GM12878 (cell line): ENCODE results near the gene TMEM163. TPM values are rescaled to one million over a fixed set of nuclear protein-coding genes. Genes with fewer than 3 reads are reported as not detected.

Experiments used
- E2F4 ChIP-seq: IDR thresholded peaks from 2 replicates; pipeline ENCODE4 v1.6.1; 2012; ENCODE audit warnings: low read depth, low read length, improper control_type of control experiment
- MEF2B ChIP-seq: fragments of 450-650 bp; IDR thresholded peaks from 2 replicates; pipeline ENCODE4 v1.6.1; 2018; ENCODE audit warnings: mild to moderate bottlenecking, moderate library complexity; ENCODE audit not compliant: partially characterized antibody, poor library complexity, severe bottlenecking
- TBL1XR1 ChIP-seq: IDR thresholded peaks from 2 replicates; pipeline ENCODE4 v1.6.1; 2012; ENCODE audit warnings: low read depth, low read length, improper control_type of control experiment
- ZBTB11 ChIP-seq: fragments of 450-650 bp; formaldehyde crosslinking; IDR thresholded peaks from 2 replicates; pipeline ENCODE4 v1.5.0; 2022; ENCODE audit warnings: mild to moderate bottlenecking, missing genetic modification characterization
- ZBTB40 ChIP-seq: fragments of 450-650 bp; IDR thresholded peaks from 2 replicates; pipeline ENCODE4 v1.6.1; 2016; ENCODE audit warnings: mild to moderate bottlenecking, moderate library complexity, borderline replicate concordance
- polyA plus RNA-seq, 11 experiments: library from polyadenylated mRNA; depleted of rRNA in 4 of 11; unstranded in 6 of 11; stranded (reverse) in 5 of 11; fragments of >200 nt; fragmentation: Nextera tagmentation in 4 of 11; fragmentation: Illumina TruSeq in 1 of 11; extraction: Ambion mirVana in 4 of 11; extraction: Trizol in 1 of 11; gene quantifications; 1 replicate in 1 of 11; 2 replicates in 10 of 11; pipeline versions ENCODE4 v1.2.1 to v1.2.3, GENCODE V29; 2011 to 2016; ENCODE audit warnings: inconsistent platforms in 2 of 11, missing spikeins in 2 of 11, low read depth in 1 of 11
- total RNA-seq, 4 experiments: library from RNA; depleted of rRNA in 3 of 4; stranded (reverse); fragments of >200 nt in 3 of 4; fragmentation: Illumina TruSeq in 1 of 4; extraction: Trizol in 1 of 4; gene quantifications; 2 replicates each; pipeline versions ENCODE4 v1.2.1 to v1.2.3, GENCODE V29; 2013 to 2021

The TMEM163 gene
- total and polyA plus RNA-seq, 10 of the 15 experiments (the other 5 are each of a cell fraction or from before 2014, with no cell fraction given) = 0.05 to 0.11 (median 0.07) TPM; not detected in 4

GRCh38 chr2:134458473-134458853, 260.3 kb downstream of the TMEM163 start (continued):
- TF ChIP-seq ZBTB11 (CRISPR knock-in tag) = no peak
- no peak for TF ChIP-seq MEF2B
- TF ChIP-seq TBL1XR1 = no peak
- TF ChIP-seq E2F4 = no peak
- no peak for TF ChIP-seq ZBTB40
